GOT3 (cell line): ENCODE measurements around the gene ASB9.
"Not testable (repeated sequence)": the region's sequence is repeated elsewhere in the genome, so short reads cannot be mapped to it uniquely, and the experiment has no call there.

Experiments used
- DNase-seq: peaks from one replicate; lab custom pipeline; 2025; ENCODE audit warnings: mixed read lengths; lab: John Stamatoyannopoulos, UW

Gene ASB9

GRCh38 chrX:15241301-15241700 is 28.6 kb downstream of the ASB9 start:
- no peak for DNase-seq

DNA sequence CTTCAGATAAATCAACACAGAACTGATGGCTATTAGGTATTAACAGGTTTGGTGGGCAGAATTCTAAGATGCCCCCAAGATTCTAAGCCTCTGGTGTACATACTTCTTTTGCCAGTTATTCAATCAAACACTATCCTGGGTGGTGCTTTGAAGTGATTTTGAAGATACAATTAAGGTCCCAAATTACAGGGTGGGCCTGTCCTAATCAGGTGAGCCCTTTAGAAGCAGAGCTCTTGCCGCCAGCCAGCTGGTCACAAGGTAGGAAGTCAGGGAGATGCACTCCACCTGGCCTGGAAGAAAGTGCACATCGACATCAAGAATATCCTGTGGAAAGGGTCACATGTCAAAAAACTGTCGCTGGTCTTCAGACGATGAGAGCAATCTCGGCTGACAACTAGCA is 29.5 kb downstream of the ASB9 start:
- no peak for DNase-seq

GRCh38 chrX:15236146-15236545 is 33.7 kb downstream of the ASB9 start:
- DNase-seq: no peak

GRCh38 chrX:15235001-15235400 is 34.9 kb downstream of the ASB9 start:
- no peak for DNase-seq

DNA sequence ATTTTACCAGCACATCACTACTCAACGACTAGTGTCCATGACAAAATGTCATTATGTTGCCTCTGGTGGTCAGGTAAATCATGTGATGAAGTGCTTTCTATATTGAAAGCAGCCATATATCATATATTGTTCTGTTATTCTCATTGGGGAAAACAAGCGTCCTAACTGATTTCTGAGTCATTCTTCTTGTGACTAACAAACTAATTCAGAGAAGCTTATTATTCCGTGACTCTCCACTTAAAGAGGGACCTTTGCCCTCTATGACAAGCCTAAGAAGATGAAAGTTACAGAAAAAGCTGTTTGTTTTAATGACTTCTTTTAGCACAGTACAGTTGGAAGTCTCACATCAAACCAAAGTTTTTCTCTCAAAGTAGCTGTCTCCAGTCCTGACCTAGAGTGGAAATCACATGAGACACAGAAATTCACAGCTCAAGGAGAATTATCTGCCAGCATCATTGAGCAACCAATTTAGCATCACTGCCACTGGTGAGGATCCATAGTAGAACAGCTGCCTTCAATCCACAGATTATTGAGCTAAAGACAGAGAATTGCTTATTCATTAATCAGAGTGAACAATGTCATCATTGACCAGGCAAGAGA is 36.4 kb downstream of the ASB9 start:
- DNase-seq: no peak

GRCh38 chrX:15224747-15225146 is 45.1 kb downstream of the ASB9 start:
- DNase-seq: no peak

DNA sequence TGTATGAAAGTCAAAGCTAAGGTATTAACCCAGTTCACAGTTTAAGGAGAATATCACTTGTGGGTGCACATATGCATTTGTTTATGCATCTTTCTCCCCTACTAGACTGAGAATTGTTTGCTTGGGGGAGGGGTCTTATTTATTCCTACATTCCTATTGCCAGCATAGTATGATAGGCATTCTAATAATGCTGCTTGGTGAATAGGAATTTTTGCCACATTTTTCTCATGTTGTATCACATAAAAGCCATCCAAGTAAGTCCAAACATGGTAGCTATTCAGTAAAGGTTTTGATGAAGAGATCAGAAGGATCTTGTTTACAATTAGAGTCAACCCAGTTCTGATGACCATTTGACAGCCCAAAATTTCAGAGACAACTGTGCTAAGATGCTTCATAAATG is 48.6 kb downstream of the ASB9 start:
- DNase-seq: no peak

DNA sequence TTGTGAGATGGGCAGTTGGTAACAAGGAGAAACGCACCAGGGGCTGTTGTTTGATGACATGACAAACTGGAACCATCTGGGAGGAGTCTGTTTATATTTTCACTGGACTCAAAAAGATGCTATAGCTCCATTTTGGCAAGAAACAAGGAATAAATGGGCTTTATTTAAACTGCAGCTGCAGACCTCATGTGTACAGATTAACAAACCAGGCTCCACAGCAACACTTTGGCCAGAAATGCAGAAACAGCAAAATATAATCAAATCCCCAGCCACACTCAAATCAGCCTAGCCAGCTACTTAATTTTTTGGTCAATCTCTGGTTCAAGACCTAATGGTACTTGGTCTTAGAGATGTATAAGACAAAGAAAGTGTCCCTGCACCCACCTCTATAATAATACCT is 52.7 kb downstream of the ASB9 start:
- no peak for DNase-seq

DNA sequence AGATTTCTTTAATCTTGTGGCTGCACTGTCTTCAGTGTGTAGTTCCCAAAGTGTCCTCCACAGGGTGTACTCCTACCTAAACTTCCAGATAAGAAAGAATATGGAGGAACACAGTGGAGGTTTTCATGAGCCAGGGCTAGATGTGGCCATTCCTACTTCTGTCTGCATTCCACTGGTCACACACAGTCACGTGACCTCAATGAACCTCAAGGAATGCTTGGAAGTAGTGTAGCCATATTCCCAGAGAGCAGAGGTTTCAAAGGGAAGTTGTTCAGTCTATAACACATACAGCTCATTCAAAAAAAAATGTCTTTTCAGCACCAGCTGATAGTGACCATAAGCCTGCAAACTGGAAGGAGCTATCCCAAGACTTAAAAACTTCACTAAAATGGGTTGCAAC is 53.6 kb downstream of the ASB9 start:
- DNase-seq: no peak

- no peak for DNase-seq
Measured at GRCh38 chrX:15215366-15215765, 54.5 kb downstream of the ASB9 start.

DNA sequence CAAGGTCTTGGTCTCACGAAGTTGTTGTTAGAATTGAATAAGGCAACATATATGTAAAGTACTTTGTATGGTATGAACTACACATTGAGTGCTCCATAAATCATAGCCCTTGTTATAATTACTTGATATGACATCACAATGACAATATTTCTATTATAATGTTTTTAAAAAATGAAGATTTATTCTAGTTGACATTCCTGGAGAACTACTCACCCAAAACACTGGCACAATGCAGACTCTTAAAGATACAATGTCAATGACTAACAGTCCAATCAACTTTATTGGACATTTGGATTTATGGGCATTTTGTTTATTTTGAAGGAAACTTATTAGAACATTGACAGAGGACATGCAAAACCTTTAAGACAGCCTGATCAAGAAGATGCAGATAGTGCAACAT is 55.3 kb downstream of the ASB9 start:
- no peak for DNase-seq

DNA sequence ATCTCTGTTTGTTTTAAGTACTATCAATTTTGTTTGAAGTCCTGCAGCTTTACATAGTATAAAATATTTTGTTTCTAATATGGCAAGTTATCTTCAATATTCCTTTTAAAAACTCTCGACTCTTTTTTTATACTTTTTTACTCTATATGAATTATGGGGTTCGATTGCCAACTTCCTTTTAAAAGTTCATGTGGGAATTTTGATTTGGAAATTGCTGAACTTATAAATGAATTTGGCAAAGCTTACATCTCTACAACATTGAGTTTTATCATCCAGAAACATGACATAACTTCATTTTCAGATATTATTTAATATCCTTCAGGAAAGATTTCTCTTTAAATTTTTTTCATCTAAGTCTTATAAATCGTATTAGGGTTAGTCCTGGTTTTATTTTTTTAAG is 60.8 kb downstream of the ASB9 start:
- DNase-seq: no peak

GRCh38 chrX:15207994-15208393 is 61.9 kb downstream of the ASB9 start:
- no peak for DNase-seq

GRCh38 chrX:15207384-15207783 is 62.5 kb downstream of the ASB9 start:
- DNase-seq: no peak

- DNase-seq: no peak
Measured at GRCh38 chrX:15206306-15206705, 63.6 kb downstream of the ASB9 start.

- DNase-seq: no peak
Measured at GRCh38 chrX:15204130-15204751, 65.6 kb downstream of the ASB9 start.

GRCh38 chrX:15203694-15204093 is 66.2 kb downstream of the ASB9 start:
- DNase-seq: no peak

GRCh38 chrX:15202454-15203177 is 67.3 kb downstream of the ASB9 start:
- no peak for DNase-seq

GRCh38 chrX:15200871-15201270 is 69.0 kb downstream of the ASB9 start:
- DNase-seq: no peak

GRCh38 chrX:15198608-15199202 is 71.2 kb downstream of the ASB9 start:
- DNase-seq: not testable (repeated sequence)

DNA sequence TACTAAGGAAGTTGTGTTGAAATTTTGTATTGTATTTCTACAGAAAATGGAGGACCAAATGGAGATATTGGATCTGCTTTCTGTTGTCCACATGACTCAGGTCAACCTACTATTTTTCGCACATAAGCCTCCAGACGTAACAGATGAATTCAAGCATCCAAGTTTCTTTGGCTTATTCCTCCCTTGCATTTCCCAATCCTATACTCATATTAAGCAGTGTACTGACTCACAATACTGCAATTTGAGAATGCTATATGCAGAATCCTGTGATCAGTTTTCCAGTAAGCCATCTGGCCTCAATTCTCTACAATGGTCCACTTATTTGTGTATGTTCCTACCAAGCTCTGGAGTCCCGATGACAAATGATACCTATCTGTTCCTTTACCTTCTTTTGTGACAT is 75.7 kb downstream of the ASB9 start:
- no peak for DNase-seq
